GM18517 (cell line): Measurements from ENCODE around the gene WRAP53.
A peak's percentile ranks its signal among the peaks of the same experiment; 100 is the strongest.

Source experiments
- ATAC-seq: cut with Tn5 transposase; IDR thresholded peaks from one replicate; pipeline ENCODE4 v1.9.1; 2021; ENCODE audit warnings: mild to moderate bottlenecking, moderate library complexity; ENCODE audit not compliant: unreplicated experiment

WRAP53 gene

GRCh38 chr17:7677388-7678067, 10.7 kb upstream of the WRAP53 start:
- no peak for ATAC-seq

- no peak for ATAC-seq
These were observed 3.3 kb upstream of the WRAP53 start for GRCh38 chr17:7684851-7685532.

- ATAC-seq: peak; percentile 43
These were observed 2.6 kb upstream of the WRAP53 start for GRCh38 chr17:7685533-7686221.

GRCh38 chr17:7686222-7687071, 1.8 kb upstream of the WRAP53 start:
- peak; percentile 56 for ATAC-seq

- ATAC-seq: peak; percentile 32
These were observed 987 bp upstream of the WRAP53 start, which contains the start of gene TP53 for GRCh38 chr17:7687072-7687907. TP53 (minus strand) TSS chr17:7687490; CDS start chr17:7676594, 10,896 bp downstream.

- ATAC-seq: no peak
These were observed 585 bp downstream of the WRAP53 start for GRCh38 chr17:7688808-7689316.

GRCh38 chr17:7695586-7695985, 7.3 kb downstream of the WRAP53 start:
- ATAC-seq: no peak

- ATAC-seq: no peak
These were observed 9.7 kb downstream of the WRAP53 start for GRCh38 chr17:7697828-7698588.

GRCh38 chr17:7700510-7700909, 12.2 kb downstream of the WRAP53 start:
- ATAC-seq: no peak

GRCh38 chr17:7701681-7702080, 13.4 kb downstream of the WRAP53 start:
- ATAC-seq: no peak

GRCh38 chr17:7702776-7703175, 14.5 kb downstream of the WRAP53 start:
- no peak for ATAC-seq

GRCh38 chr17:7703584-7704479, 15.6 kb downstream of the WRAP53 start:
- ATAC-seq: no peak

- no peak for ATAC-seq
These were observed 16.5 kb downstream of the WRAP53 start, which contains the start of gene EFNB3 for GRCh38 chr17:7704601-7705268. EFNB3 (plus strand) TSS chr17:7705202; CDS start chr17:7705599, 397 bp downstream.

GRCh38 chr17:7705269-7706255, 17.3 kb downstream of the WRAP53 start:
- ATAC-seq: no peak

- ATAC-seq: no peak
These were observed 18.5 kb downstream of the WRAP53 start for GRCh38 chr17:7706631-7707354.

- no peak for ATAC-seq
These were observed 19.2 kb downstream of the WRAP53 start for GRCh38 chr17:7707446-7707845.
